ENCODE measurements around the gene IP6K3.

The IP6K3 gene

DNA sequence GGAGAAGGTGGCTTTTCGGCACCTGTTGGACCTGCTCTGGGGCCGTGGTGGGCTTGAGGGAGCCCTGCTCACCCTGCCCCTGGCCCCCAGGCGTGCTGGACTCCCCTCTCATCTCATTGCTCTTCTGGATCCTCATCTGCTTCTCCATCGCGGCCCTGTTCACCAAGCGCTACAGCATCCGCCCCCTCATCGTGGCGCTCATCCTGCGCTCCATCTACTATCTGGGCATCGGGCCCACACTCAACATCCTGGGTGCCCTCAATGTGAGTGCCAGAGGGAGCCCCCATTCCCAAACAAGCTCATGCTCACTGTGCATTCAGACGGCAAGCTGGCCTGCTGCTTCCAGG is 57.6 kb downstream of the IP6K3 start:
- DNase-seq (ENCODE audit: low spot score), result peak; percentile 58

DNA sequence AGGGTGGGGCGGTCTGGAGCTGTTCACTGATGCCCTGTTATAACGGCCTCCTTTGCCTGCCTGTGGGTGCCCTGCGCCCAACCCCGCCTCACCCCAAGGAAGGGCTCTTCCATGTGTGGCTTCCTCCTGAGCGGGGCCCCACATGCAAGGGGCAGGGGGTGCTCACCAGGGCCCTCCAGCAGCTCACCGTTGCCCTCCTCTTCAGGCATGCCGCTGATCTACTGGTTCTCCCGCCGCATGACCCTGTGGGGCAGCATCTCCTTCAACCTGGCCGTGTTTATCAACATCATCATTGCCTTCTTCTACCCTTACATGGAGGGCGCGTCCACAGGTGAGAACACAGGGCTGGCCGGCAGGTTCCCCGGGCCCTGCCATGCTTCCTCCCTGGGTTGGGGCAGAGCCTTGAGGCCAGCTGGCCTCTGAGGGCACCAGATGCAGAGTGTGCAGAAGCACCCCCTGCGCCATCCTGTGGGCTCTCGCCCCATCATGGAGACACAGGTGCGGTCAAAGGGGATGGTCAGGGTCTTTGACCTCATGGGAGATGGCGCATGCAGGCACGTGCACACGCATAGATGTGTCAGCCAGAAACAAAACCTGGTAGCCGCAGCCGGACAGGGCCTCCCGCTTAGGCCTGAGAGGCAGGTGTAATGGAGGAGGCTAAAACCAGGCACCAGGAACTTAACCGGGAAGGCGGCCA is 58.1 kb downstream of the IP6K3 start:
- DNase-seq (ENCODE audit: low spot score), result no peak

DNA sequence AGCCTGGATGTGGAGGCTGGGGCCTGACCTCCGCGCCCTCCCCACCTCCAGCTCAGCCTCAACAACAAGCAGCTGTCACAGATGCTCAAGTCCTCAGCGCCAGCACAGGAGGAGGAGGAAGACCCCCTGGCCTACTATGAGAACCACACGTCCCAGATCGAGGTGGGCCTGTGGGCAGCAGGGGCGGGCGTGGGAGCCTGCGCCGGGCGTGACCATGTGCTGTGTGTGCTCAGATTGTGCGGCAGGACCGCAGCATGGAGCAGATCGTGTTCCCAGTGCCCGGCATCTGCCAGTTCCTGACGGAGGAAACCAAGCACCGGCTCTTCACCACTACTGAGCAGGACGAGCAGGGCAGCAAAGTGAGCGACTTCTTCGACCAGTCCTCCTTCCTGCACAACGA is 58.7 kb downstream of the IP6K3 start:
- DNase-seq (ENCODE audit: low spot score), result no peak

DNA sequence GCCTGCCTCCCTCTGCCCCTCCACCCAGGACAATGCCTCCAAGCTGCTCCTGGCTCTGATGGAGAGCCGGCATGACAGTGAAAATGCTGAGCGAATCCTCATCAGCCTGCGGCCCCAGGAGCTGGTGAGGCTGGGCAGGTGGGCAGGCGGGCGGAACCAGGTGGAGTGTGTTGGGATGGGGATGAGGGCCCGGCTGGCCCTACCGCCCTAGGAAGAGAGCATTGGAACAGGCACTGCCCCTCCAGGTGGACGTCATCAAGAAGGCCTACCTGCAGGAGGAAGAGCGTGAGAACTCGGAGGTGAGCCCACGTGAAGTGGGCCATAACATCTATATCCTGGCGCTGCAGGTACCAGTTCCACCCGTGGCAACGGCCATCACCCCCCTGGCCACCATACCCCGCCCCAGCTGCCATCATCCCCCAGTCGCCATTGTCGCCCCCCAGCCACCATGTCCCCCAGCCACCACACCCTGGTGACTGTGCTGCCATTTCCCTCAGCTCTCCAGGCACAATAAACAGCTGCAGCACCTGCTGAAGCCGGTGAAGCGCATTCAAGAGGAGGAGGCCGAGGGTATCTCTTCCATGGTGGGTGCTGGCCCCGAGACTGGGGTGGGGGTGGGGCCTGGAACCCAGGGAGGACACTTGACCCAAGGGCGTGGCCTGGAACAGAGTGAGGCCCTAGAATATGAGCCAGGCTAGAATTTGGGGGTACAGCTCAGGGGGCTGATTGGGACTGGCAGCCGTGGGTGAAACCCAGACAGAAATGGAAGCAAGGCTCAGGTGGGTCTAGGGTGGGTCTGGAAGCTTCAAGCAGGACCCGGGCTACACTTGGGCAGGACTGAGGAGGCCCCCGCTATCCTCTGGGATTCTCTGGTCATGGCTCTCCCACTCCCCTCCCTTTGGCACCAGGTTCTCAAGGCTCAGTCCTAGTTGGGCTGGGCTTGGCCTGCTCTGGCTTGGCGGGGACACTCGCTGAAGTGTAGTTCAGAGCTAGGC is 59.4 kb downstream of the IP6K3 start:
- no peak for DNase-seq (ENCODE audit: low spot score)

DNA sequence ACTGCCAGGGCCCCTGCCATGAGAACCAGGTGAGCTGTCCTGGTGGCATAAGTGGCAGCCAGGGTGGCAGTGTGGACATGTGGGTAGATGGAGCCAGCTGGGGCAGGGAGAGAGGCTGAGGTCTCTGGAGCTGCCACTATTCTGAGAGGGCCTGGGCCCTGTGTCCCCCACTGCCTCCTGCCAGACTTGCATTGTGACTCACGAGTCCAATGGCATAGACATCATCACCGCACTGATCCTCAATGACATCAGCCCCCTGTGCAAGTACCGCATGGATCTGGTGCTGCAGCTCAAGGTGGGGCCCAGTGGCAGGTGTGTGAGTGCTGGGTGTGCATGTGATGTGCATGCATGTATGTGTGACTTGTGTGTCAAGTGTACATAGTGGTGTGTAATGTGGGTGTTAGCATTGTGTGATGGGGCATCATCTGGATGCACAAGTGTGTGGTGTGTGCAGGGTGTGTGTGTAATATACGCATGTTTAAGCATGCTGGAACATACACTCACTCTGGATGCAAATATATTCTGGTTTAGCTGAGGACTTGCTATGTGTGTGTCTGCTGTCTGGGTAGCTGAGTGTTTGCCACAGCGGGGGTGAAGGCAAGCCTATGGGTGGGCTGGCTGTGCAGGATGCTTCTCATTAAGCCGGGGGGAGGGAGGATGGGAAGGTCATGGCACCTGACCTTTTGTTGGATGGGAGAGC is 60.3 kb downstream of the IP6K3 start:
- DNase-seq (ENCODE audit: low spot score), result no peak

DNA sequence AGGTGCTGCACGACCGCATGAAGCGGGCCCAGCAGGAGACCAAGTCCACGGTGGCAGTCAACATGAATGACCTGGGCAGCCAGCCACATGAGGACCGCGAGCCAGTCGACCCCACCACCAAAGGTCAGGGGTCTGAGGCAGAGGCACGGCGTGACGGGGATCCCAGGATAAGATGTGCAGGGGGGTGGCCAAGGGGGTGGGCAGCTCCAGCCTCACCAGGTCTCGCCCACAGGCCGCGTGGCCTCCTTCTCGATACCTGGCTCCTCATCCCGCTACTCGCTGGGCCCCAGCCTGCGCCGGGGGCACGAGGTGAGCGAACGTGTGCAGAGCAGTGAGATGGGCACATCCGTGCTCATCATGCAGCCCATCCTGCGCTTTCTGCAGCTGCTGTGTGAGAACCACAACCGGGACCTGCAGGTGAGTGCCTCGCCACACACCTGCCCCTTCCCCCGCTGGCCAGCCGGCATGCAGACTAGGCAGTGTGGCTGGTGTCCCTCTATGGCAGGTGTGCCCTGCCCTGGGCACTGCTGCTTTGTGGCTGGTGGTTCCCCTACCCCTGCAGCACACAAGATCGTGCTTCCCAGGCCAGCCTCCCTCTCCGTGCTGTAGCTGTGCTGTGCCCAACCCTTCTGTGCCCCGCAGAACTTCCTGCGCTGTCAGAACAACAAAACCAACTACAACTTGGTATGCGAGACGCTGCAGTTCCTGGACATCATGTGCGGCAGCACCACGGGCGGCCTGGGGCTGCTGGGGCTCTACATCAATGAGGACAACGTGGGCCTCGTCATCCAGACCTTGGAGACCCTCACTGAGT is 61.1 kb downstream of the IP6K3 start:
- DNase-seq (ENCODE audit: low spot score), result no peak

DNA sequence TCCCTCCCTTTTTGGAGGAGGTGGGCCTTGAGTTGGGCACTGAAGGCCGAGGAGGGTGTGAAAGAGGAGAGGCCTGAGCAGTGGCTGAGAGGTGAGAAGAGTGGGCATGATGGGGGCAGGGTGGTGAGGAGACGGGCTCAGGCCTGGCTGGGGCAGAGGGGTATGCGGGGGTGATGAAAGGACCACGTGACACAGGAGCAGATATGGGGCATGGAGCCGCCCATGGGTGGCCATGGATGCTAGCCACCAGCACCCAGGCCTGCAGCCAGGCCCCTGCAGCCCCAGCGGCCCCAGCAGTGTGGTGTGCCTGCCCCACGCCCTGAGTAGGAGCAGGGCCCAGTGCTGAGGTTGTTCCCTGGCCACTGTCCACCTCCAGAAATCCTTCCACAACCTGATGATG is 61.7 kb downstream of the IP6K3 start:
- DNase-seq (ENCODE audit: low spot score), result no peak

DNA sequence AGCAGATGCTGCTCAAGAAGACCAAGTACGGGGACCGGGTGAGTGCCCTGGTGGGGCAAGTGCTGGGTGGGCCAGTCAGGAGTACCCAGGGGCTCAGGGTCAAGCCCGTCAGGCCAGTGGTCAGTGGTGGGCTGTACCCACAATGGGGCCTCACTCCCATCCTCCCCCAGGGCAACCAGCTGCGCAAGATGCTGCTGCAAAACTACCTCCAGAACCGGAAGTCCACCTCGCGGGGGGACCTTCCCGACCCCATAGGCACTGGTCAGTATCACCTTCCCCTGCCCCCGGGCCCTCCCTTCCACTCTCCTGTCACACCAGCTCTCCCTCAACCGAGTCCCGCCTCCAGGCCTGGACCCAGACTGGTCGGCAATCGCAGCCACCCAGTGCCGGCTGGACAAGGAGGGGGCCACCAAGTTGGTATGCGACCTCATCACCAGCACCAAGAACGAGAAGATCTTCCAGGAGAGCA is 62.2 kb downstream of the IP6K3 start:
- no peak for DNase-seq (ENCODE audit: low spot score)

DNA sequence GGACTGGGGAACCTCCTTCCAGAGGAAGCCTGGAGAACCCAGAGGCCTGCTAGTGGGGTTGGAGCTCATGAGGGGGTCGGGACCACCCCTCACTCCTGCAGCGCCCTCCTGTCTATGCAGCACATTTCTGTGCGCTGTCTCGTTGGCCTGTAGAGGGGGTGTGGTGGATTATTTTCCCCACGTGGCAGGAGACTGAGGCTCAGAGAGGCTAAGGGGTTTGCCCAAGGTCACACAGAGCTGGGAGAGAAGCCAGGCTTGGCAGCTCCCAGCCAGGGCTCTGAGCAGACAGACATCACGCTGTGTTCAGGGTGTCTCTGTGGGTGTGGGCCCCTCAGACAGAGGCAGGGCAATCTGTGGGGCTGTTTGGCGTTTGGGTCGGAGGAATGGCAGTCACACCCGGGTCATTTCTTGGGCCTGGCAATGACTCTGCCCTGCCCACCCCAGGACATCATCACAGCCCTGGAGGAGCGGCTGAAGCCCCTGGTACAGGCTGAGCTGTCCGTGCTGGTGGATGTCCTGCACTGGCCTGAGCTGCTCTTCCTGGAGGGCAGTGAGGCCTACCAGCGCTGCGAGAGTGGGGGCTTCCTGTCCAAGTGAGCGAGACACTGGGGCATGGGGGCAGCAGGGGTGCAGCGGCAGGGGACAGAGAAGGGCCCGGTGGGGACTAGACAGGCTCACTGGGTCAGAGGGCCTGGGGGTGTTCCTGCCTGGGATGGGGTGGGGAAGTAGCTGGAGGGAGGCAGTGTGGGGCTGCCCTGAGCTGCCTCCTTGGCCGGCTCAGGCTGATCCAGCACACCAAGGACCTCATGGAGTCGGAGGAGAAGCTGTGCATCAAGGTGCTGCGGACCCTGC is 62.9 kb downstream of the IP6K3 start:
- no peak for DNase-seq (ENCODE audit: low spot score)

DNA sequence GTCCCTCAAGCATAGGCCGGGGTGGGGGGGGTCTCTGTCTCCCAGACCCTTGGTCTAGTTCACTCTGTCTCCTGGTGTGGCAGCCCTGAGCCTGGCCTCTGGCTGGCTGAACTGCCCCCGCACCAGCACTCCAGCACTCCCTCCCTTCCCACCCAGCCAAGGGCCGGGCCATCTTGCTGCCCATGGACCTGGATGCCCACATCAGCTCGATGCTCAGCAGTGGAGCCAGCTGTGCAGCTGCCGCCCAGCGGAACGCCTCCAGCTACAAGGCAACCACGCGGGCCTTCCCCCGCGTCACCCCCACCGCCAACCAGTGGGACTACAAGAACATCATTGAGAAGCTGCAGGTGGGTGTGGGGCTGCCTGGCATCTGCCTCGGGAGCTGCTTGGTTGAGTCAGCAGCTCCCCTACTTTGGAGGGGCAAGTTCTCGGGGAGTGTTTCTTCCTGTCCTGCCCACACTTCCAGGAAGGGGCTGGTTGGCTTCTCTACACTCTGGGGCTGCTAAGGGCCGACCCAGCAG is 63.6 kb downstream of the IP6K3 start:
- DNase-seq (ENCODE audit: low spot score), result peak; percentile 84

DNA sequence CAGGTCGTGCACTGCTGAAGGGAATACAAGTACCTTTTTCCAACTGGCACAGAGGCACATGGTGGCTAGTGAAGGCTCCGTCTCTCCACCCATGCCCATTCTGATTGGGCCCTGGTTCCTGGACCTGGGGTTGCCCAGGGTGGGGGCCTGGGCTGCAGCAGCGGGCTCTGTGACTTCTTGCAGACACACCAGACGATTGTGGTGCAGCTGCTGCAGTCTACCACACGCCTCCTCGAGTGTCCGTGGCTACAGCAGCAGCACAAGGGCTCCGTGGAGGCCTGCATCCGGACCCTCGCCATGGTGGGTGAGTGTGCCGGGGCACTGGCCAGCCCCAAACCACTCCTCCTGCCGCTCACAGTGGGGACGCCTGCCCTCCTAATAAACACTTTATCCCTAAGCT is 64.4 kb downstream of the IP6K3 start:
- no peak for DNase-seq (ENCODE audit: low spot score)

DNA sequence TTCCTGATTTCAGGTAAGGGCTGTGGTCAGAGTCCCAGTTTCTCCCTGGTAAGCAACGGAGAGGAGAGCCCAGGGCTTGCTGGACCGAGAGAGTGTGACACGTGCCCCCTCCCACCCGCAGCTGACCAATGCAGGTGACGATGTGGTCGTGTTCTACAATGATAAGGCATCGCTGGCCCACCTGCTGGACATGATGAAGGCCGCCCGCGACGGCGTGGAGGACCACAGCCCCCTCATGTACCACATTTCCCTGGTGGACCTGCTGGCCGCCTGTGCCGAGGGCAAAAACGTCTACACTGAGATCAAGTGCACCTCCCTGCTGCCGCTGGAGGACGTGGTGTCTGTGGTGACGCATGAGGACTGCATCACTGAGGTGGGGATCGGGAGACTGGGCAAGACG is 66.9 kb downstream of the IP6K3 start:
- no peak for DNase-seq (ENCODE audit: low spot score)

DNA sequence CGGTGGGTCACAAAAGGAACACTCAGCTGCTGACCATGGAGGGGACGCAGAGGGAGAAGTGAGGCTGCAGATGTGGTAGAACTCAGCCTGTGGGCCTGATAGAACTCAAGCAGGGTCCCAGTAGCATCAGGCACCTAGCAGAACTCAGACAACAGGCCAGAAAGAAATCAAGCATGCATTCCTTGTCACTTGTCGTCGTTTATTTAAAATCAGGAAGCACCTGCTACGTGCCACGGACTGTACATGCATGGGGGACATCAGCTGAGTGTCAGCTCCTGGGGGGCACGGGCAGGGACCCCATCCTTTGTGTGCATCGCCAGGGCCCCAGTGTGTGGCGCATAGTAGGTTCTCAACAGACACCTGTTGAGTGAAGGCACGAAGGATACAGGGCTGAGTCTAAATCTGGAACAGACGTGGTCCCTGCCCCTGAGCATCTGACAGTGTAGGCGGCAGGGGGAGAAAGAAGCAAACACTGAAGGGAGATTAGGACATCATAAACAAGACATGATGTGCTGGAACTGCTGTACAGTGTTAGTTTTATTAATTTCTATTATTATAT is 67.7 kb downstream of the IP6K3 start:
- DNase-seq (ENCODE audit: low spot score), result peak; percentile 28

DNA sequence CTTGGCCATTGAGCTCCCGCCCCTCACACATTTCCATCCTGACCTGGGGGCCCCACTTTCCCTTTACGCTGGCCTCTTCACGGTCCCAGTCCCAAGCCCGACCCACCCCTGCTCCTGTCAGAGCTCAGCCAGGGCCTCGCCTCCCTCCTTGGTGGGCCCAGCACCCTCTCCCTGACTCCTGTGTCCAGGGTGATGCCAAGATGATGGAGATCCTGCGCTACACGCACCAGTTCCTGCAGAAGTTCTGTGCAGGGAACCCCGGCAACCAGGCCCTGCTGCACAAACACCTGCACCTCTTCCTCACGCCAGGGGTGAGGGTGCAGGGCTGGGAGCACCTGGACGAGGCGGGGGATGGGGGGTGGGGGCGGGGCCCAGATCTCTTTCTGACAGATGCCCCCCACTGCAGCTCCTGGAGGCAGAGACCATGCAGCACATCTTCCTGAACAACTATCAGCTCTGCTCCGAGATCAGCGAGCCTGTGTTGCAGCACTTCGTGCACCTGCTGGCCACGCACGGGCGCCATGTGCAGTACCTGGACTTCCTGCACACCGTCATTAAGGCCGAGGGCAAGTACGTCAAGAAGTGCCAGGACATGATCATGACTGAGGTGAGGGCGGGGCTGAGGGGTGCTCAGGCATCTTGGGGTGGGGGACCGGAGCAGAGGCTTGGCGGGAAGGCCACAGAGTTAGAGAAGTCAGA is 68.3 kb downstream of the IP6K3 start:
- no peak for DNase-seq (ENCODE audit: low spot score)

DNA sequence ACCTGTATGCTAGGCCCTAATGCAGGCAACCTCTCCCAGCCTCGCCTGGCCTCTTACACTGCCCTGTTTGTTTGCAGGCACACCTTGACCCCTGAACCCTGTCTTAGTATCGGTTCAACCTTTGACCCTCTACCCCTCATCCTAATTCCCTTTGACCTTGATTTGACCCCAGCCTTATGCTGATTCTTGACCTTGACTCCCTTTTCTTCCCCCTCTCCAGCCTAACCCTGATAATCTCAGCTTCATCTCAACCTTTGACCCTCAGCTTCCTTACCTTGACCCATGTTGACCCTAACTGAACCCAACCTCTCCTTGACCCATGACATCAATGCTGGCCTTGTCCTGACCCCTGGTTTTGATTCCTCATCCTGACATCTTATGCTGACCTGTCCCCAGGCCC is 69.0 kb downstream of the IP6K3 start:
- no peak for DNase-seq (ENCODE audit: low spot score)

DNA sequence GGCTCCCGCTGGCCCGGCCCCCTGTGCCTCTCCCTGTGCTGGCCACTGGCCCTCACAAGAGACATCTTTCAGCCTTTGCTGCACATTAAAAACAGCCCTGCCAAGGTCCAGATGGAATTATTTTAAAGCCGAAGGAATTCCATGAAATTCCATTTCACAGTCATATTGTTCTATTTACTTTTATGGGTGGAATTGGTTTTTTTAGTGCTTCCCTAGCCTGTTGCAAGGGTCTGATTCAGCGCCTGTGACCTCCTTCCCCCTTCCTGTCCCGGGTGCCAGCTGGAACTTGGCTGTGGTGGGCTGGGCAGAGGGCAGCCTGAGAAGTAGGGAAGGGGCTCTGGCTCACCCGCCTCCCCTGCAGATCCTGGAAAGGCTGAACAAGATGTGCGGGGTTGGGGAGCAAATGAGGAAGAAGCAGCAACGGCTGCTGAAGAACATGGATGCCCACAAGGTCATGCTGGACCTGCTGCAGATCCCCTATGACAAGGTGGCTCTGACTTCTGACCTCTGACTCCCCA is 69.5 kb downstream of the IP6K3 start:
- no peak for DNase-seq (ENCODE audit: low spot score)

DNA sequence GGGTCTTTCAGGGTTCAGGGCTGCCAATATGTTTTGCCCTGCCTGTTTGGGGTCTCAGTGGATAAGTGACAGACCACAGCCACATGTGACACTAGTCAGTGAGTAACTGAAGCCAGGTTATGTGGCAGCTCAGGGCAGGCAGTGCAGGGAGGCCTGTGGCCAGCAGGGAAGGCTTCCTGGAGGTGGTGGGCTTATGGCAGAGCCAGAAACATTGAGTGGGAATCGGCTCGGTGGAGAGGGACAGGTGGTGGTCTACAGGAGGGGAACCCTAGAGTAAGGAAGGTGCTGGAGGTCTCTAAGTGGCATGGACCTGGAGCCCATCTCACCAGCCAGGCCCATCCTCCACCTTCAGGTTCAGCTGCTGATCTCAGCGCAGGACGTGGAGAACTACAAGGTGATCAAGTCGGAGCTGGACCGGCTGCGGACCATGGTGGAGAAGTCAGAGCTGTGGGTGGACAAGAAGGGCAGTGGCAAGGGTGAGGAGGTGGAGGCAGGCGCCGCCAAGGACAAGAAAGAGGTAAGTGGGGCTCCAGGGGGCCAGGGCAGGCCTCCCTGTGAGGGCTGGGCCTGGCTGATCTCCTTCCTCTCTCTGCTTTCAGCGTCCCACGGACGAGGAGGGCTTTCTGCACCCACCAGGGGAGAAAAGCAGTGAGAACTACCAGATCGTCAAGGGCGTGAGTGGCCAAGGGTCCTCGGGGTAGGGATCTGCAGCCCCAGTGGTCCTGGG is 70.1 kb downstream of the IP6K3 start:
- DNase-seq (ENCODE audit: low spot score), result no peak

DNA sequence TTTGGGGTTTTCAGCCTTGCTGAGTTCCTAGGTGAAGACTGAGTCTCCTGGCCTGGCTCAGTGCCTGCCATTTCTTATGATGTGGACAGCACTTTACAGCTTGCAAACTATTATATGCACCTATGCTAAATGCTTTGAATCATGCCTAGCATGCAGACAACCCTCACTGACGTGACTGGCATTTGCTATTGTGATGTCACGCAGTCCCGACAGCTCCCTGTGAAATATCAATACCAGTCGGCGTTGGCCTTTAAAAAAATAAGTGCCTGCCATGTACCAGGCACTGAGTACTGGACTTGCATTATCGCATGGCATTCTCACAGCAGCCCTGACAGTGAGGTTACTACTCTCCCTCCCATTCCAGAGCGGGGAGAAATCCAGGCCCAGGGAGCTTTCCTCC is 70.7 kb downstream of the IP6K3 start:
- DNase-seq (ENCODE audit: low spot score), result no peak

DNA sequence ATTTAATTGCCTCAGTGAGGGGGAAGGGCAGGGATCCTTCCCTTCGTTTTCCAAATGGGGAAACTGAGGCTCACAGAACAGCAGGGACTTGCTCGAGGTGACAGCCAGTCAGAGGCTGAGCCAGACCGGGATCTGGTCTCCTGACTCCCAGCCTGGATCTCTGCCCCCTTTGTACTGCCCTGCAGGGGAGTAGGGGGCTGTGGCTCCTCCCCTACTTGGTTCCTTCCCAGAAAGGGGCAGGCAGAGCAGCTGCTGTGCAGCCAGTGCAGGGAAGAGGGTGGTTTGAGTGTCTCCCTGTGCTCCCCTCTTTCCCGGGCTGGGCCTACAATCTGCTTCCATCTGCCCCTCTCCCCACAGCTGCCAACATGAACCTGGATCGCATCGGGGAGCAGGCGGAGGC is 72.9 kb downstream of the IP6K3 start:
- no peak for DNase-seq (ENCODE audit: low spot score)
